CD14-positive monocyte (primary cell): ENCODE results near the gene KLF13. TPM values are rescaled to one million over a fixed set of nuclear protein-coding genes. Genes with fewer than 3 reads are reported as not detected.

ENCODE experiments used
- DNase-seq, 3 donors: peaks; one replicate each; pipeline ENCODE4 v3.0.0-alpha.2; 2011 to 2022
- H2AFZ ChIP-seq: 2 replicates; pipeline ENCODE4 v1.6.0; 2012; ENCODE audit warnings: mild to moderate bottlenecking, low read depth, low read length, inconsistent platforms; ENCODE audit not compliant: insufficient read depth, poor library complexity, severe bottlenecking
- H3K27ac ChIP-seq, 2 donors: 1 replicate in 1 of 2; 2 replicates in 1 of 2; pipeline ENCODE4 v1.5.1; 2012 to 2013; ENCODE audit warnings: low read length in 2 of 2, control low read depth in 1 of 2, inconsistent platforms in 1 of 2, low read depth in 1 of 2, mild to moderate bottlenecking in 1 of 2
- H3K27me3 ChIP-seq, 2 donors: one replicate each; pipeline versions ENCODE4 v1.6.0 to v1.6.1; 2011 to 2013; ENCODE audit warnings: low read length in 2 of 2; ENCODE audit not compliant: control insufficient read depth in 2 of 2, insufficient read depth in 2 of 2
- H3K36me3 ChIP-seq, 2 donors: replicated peaks in 1 of 2; 1 replicate in 1 of 2; 2 replicates in 1 of 2; pipeline versions ENCODE4 v1.5.1 to v1.6.1; 2012 to 2013; ENCODE audit warnings: low read length in 2 of 2, control low read depth in 1 of 2, inconsistent platforms in 1 of 2, mild to moderate bottlenecking in 1 of 2; ENCODE audit not compliant: insufficient read depth in 2 of 2, control insufficient read depth in 1 of 2
- H3K4me1 ChIP-seq, 2 donors: 1 replicate in 1 of 2; 2 replicates in 1 of 2; pipeline versions ENCODE4 v1.5.1 to v1.6.1; 2012 to 2013; ENCODE audit warnings: low read length in 2 of 2, control low read depth in 1 of 2, inconsistent platforms in 1 of 2, mild to moderate bottlenecking in 1 of 2, moderate library complexity in 1 of 2; ENCODE audit not compliant: insufficient read depth in 2 of 2, control insufficient read depth in 1 of 2
- H3K4me2 ChIP-seq: replicated peaks from 2 replicates; pipeline ENCODE3; 2012; ENCODE audit warnings: low read length, moderate library complexity, mild to moderate bottlenecking; ENCODE audit not compliant: poor library complexity, severe bottlenecking; ENCODE audit errors: extremely low read depth
- H3K4me3 ChIP-seq, 3 experiments: fragments of 200-600 bp in 1 of 3; sonication (generic) in 1 of 3; replicated peaks in 1 of 3; 1 replicate in 2 of 3; 2 replicates in 1 of 3; pipeline ENCODE4 v1.5.1; 2011 to 2013; ENCODE audit warnings: low read length in 3 of 3, mild to moderate bottlenecking in 3 of 3, control low read depth in 2 of 3, low read depth in 2 of 3, inconsistent platforms in 1 of 3, moderate library complexity in 1 of 3
- H3K79me2 ChIP-seq: 2 replicates; pipeline ENCODE4 v1.6.0; 2012; ENCODE audit warnings: mild to moderate bottlenecking, control low read depth, inconsistent platforms, low read length, moderate library complexity; ENCODE audit not compliant: insufficient read depth
- H3K9ac ChIP-seq: 2 replicates; pipeline ENCODE4 v1.6.0; 2017; ENCODE audit warnings: low read length, mild to moderate bottlenecking; ENCODE audit not compliant: insufficient read depth, poor library complexity, severe bottlenecking
- H3K9me3 ChIP-seq, 2 donors: replicated peaks in 1 of 2; 1 replicate in 1 of 2; 2 replicates in 1 of 2; pipeline versions ENCODE4 v1.5.1 to v1.6.1; 2012 to 2013; ENCODE audit warnings: low read length in 2 of 2, control low read depth in 1 of 2; ENCODE audit not compliant: control insufficient read depth in 1 of 2, insufficient read depth in 1 of 2
- H4K20me1 ChIP-seq: 2 replicates; pipeline ENCODE4 v1.6.0; 2012; ENCODE audit warnings: mild to moderate bottlenecking, low read length, control low read depth, moderate library complexity; ENCODE audit not compliant: insufficient read depth
- H3K27ac Mint-ChIP-seq, 7 donors: one replicate each; pipeline ENCODE4 v1.8.0; 2020; ENCODE audit warnings: mild to moderate bottlenecking in 7 of 7, mixed read lengths in 7 of 7, moderate library complexity in 6 of 7, inconsistent platforms in 2 of 7
- H3K27me3 Mint-ChIP-seq, 3 donors: one replicate each; pipeline ENCODE4 v1.8.0; 2021 to 2022; ENCODE audit warnings: low read depth in 3 of 3, mild to moderate bottlenecking in 3 of 3, mixed read lengths in 3 of 3, moderate library complexity in 3 of 3, inconsistent platforms in 1 of 3
- H3K36me3 Mint-ChIP-seq, 2 donors: one replicate each; pipeline ENCODE4 v1.8.0; 2020; ENCODE audit warnings: mixed read lengths in 2 of 2, inconsistent platforms in 1 of 2, mild to moderate bottlenecking in 1 of 2
- H3K4me1 Mint-ChIP-seq: one replicate; pipeline ENCODE4 v1.8.0; 2020; ENCODE audit warnings: mild to moderate bottlenecking, mixed read lengths
- H3K4me3 Mint-ChIP-seq, 2 donors: one replicate each; pipeline ENCODE4 v1.8.0; 2020; ENCODE audit warnings: mild to moderate bottlenecking in 2 of 2, mixed read lengths in 2 of 2, moderate library complexity in 1 of 2
- H3K9me3 Mint-ChIP-seq, 7 donors: one replicate each; pipeline ENCODE4 v1.8.0; 2020 to 2022; ENCODE audit warnings: mixed read lengths in 7 of 7, mild to moderate bottlenecking in 6 of 7, moderate library complexity in 6 of 7, inconsistent platforms in 2 of 7
- WGBS: methylation state at CpG from one replicate; pipeline ENCODE4 v1.1.5; 2013; ENCODE audit warnings: missing lambda C conversion rate; ENCODE audit not compliant: insufficient coverage; 5-methylcytosine and 5-hydroxymethylcytosine counted together
- intact Hi-C, 2 donors: fragments of 100-400 bp; cut with micrococcal nuclease; formaldehyde crosslinking; loops; one replicate each; pipeline versions ENCODE4 v1.15.0 to v1.15.1; 2023
- polyA plus RNA-seq, 3 donors: library from polyadenylated mRNA; depleted of rRNA in 1 of 3; unstranded in 2 of 3; stranded (reverse) in 1 of 3; fragments of 300-500 nt in 2 of 3; fragments of >200 nt in 1 of 3; fragmentation: Illumina TruSeq in 2 of 3; gene quantifications; 1 replicate in 2 of 3; 2 replicates in 1 of 3; pipeline ENCODE4 v1.2.3, GENCODE V29; 2012 to 2021
- TF ChIP-seq, protein P1 (sequence below): fragments of 200-600 bp; IDR thresholded peaks from one replicate; pipeline ENCODE4 v1.8.0; 2022; ENCODE audit warnings: antibody characterized with exemption, mild to moderate bottlenecking

KLF13 gene
- polyA plus RNA-seq, 3 donors: 22.5 to 121 (median 28.0) TPM

DNA sequence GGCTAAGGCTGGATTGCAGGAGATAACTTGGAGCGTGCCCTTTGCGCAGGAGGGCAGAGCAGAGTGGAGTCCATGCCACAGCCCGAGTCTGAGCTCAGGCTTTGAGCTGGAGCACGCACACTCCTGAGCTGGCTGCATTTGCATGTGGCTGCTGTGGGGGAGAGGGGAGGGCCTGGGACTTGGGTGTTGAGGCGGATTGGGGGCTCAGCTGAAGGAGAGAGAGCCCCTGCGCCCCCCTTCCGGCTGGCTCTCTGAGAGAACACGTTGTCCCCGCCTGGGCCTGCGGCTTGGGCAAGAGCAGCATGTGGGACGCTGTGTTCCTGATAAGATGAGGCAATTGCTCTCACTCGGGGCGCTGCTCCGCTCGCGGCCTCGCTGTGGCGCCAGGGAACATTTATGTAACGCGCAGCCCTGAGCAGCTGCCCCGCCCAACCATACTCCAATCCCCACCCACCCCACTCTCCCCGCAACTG lies 39.1 kb downstream of the KLF13 start:
- H3K79me2 ChIP-seq: peaks cover 100% of the 10 kb centered on the region
- peak overlapping the region; percentile 45 to 56 for H3K27ac ChIP-seq
- Mint-ChIP-seq H3K27me3 (peaks cover 0 to 2% (median 0%) of the 10 kb centered on the region in 3 donors), H3K4me3 (peak overlapping the region; percentile 63 to 74), H3K27ac (peak overlapping the region; percentile 64 to 86 (median 81)), H3K4me1 (peaks cover 93% of the 10 kb centered on the region), H3K9me3 (peaks cover 0 to 4% (median 0%) of the 10 kb centered on the region in 7 donors), H3K36me3 (peaks cover 19 to 29% of the 10 kb centered on the region in 2 donors)
- peak overlapping the region in 1 of 3 experiments; percentile 53 for H3K4me3 ChIP-seq
- peaks cover 74 to 80% of the 10 kb centered on the region in 2 donors for H3K4me1 ChIP-seq
- no peaks in the 10 kb centered on the region for H3K27me3 ChIP-seq
- H3K9me3 ChIP-seq: no peaks in the 10 kb centered on the region
- no peak overlapping the region for H2AFZ ChIP-seq
- TF ChIP-seq, protein P1, sequence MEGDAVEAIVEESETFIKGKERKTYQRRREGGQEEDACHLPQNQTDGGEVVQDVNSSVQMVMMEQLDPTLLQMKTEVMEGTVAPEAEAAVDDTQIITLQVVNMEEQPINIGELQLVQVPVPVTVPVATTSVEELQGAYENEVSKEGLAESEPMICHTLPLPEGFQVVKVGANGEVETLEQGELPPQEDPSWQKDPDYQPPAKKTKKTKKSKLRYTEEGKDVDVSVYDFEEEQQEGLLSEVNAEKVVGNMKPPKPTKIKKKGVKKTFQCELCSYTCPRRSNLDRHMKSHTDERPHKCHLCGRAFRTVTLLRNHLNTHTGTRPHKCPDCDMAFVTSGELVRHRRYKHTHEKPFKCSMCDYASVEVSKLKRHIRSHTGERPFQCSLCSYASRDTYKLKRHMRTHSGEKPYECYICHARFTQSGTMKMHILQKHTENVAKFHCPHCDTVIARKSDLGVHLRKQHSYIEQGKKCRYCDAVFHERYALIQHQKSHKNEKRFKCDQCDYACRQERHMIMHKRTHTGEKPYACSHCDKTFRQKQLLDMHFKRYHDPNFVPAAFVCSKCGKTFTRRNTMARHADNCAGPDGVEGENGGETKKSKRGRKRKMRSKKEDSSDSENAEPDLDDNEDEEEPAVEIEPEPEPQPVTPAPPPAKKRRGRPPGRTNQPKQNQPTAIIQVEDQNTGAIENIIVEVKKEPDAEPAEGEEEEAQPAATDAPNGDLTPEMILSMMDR: peak; percentile 69
- intact Hi-C loops: loop anchor here (2.0 to 5.0 kb wide), 2 partner anchors 122 to 123 kb away; no protein-coding TSS in a partner anchor
- peak overlapping the region; percentile 4 for H3K9ac ChIP-seq
- DNase-seq: peak; percentile 76 to 78 (median 78)
- 1% methylated on average over 22 of the region's 22 CpGs for WGBS
- peaks cover 6 to 23% of the 10 kb centered on the region in 2 donors for H3K36me3 ChIP-seq
- H4K20me1 ChIP-seq: peaks cover 100% of the 10 kb centered on the region
- peak overlapping the region; percentile 60 for H3K4me2 ChIP-seq

DNA sequence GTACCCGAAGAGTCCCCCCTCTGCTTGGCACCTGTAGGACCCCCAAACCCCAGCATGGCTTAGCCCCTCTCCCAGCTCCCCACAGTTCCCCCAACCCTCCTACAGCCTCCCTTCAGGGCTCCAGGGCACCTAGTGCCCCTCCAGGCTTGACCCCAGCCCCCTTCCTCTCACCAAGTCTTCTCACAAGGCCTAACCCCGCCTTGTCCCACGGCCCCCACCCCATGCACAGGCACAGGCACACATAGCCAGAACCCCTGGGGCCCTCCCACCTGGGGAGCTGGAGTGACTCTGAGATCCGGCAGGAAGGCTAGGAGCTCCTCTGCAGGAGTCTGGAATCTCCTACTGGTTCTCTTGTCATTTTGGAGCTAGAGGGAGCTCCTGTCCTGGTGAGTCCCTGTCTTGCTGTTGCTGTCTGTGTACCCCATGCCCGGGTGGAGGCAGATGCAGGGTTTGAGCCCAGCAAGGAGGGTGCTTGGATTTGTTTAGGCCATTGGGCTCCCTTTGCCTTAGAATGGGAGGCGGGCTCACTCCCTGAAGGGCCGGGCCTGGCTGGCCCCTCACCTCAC lies 39.6 kb downstream of the KLF13 start:
- H3K4me3 ChIP-seq: peak overlapping the region in 1 of 3 experiments; percentile 53
- WGBS: 76% methylated on average over 5 of the region's 7 CpGs
- peaks cover 25 to 33% of the 10 kb centered on the region in 2 donors for H3K36me3 Mint-ChIP-seq
- no peaks in the 10 kb centered on the region for H3K27me3 ChIP-seq
- H3K27ac ChIP-seq: peak overlapping the region; percentile 30 to 54
- H3K4me2 ChIP-seq: peak overlapping the region; percentile 60
- H3K9me3 Mint-ChIP-seq: peaks cover 0 to 4% (median 0%) of the 10 kb centered on the region in 7 donors
- peaks cover 68 to 74% of the 10 kb centered on the region in 2 donors for H3K4me1 ChIP-seq
- peak overlapping the region in 1 of 2 donors; percentile 74 for H3K4me3 Mint-ChIP-seq
- peaks cover 0 to 2% (median 0%) of the 10 kb centered on the region in 3 donors for H3K27me3 Mint-ChIP-seq
- no peak overlapping the region for H2AFZ ChIP-seq
- H3K9ac ChIP-seq: peak overlapping the region; percentile 4
- no peak for DNase-seq
- peaks cover 6 to 27% of the 10 kb centered on the region in 2 donors for H3K36me3 ChIP-seq
- H3K79me2 ChIP-seq: peaks cover 100% of the 10 kb centered on the region
- H4K20me1 ChIP-seq: peaks cover 100% of the 10 kb centered on the region
- intact Hi-C loops: loop anchor here (2.0 to 5.0 kb wide), 2 partner anchors 121 to 123 kb away; no protein-coding TSS in a partner anchor
- TF ChIP-seq, protein P1: peak; percentile 34
- peak overlapping the region; percentile 42 to 86 (median 72) for H3K27ac Mint-ChIP-seq
- H3K9me3 ChIP-seq: no peaks in the 10 kb centered on the region
- peaks cover 91% of the 10 kb centered on the region for H3K4me1 Mint-ChIP-seq
